C1 segment of cervical spinal cord (tissue), 14 donors: ENCODE measurements around the gene IGLL5.

Source experiments
- DNase-seq, 14 donors: peaks; one replicate each; lab custom pipeline; 2025; lab: John Stamatoyannopoulos, UW

IGLL5 gene

DNA sequence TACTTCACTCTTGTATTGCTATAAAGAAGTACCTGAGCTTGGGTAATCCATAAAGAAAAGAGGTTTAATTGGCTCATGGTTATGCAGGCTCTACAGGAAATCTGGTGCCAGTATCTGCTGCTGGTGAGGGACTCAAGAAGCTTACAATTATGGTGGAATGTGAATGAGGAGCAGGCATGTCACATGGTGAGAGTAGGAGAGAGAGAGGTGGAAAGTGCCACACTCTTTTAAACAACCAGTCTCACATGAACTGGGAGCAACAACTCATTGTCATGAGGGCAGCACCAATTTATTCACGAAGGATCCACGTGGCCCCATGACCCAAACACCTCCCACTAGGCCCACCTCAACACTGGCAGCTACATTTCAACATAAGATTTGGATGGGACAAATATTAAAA is 24.6 kb upstream of the IGLL5 start:
- no peak for DNase-seq

DNA sequence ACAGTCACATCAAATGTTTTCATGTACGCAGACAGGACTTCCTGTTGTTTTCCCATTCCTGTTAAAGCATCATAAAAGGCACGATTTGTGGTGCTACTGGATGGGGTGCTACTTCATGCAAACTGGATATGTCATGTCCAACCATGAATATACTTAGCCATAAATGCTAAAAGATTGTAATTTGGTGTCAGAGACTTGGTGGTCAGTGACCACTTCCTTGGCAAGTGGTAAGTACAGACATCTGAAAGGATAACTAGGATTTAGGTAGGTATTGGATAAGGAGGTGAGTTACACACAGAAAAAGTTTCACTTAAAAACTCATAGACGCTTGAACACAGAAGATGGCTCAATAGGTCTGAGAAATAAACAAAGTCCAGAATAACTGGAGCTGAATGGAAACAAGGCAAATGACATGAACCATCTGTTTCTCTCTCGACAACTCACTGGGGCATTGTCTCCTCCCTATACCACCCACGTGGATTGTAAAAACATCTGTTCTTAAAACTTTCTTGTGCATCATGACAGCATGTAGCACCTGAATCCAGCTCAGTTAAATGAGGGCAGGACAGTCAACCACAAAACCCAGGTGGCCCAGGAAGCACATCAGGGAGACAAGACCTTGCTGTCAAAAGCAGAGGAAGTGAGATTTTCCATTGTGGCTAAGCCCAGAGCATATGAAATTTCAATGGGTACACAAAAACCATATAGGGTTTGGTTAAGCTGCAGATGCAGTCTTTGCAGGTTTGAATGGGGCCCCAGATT is 22.1 kb upstream of the IGLL5 start:
- DNase-seq = no peak

DNA sequence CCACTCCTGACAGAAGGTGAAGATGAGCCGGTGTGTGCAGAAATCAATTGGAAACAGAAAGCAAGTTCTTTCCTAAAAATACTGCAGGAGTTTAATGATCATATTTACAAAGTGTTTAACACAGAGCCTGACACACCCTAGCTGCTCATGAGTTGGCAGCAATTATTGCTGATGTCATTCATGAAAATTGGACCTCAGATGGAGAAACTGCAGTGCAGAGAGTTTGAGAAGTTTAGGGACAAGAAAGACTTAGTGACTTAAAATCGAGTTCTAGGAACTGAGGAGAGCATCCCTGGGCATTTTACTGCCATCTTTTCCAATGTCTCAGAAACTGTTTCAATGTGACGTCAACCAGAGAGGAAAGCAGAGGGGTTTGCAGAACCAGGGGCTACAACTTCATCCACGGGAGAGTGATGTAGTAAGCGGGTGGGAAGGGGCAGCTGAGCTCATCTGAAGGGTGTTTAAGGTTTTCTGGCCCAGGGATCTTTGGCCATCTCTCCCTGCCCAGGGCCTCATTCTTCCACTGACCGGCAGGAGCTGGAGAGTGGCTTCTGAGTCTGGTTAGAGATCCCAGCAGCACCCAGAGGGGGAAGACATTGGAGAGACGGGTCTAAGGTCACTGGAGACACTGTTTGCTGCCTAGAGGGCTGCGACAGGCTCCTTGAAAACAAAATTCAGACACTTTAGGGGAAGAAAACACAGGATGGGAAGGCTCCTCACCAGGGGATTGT is 21.1 kb upstream of the IGLL5 start:
- DNase-seq = no peak

DNA sequence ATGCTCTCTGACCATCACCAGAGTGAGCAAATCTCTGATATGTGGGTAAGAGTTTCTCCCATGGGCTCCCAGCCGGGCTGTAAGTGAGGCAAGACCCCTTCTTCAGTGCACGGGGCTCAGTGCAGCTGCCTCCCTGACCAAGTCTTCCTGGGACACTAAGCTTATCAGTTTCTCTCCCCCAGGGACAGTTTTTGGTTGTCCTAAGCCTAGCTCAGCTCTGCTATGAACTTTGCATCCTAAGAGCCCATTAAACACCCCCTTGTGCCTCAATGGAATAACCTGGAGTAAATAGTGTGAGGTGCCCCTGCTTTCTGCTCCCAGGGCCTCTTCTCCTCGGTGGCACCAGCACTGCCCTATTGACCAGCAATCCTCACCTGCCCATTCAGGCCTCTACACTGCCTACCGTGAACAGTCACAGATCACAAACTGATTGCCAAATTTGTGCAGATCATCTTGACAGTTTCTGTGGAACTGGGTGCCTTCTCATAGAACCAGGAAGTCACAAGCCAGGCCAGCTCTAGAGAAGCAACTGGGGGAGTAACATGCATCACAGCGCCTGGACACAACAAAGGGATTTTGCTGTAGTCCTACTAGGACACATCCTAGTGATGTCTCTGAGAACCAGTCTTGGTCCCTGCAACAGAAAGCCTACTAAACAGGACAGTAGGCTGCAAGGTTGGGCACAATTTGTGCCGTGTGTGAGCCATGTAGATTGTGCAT is 19.5 kb upstream of the IGLL5 start:
- no peak for DNase-seq

DNA sequence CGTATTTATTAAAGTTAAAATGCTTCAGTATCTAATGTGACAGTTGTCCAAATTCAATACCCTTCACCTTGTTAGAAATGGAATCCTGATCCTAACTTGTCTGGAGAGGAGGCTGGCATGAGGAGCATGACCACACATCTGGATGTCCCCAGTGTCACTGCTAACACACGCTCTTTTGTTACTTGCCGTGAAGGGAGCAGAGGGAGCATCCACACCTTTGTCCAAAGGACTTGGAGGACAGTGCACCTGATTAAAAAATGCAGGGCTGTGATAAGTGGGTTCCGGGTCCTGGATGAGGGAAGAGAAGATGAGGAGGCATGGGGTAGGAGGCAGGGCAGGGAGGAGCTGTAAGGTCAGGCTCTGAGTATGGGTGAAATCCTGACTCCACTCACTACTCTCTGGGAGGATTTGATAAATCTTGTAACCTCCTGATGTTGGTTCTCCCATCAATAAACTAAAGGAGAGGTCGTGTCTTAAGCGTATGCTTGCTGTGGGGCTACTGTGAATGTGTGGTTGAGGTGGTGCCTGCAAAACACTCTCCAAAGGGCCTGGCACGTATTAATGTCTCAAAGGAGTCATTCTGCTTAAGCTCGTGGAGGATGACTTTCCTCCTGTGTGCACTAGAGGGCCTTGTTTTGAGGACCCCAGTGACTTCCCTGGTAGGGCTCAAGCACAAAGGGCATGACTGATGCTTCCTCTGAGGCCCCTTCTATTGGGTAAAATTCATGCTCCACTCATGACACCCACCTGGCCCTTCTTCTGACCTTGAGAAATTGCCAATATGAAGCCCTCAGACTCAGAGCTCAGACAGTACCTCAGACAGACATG is 16.8 kb upstream of the IGLL5 start:
- DNase-seq = no peak

DNA sequence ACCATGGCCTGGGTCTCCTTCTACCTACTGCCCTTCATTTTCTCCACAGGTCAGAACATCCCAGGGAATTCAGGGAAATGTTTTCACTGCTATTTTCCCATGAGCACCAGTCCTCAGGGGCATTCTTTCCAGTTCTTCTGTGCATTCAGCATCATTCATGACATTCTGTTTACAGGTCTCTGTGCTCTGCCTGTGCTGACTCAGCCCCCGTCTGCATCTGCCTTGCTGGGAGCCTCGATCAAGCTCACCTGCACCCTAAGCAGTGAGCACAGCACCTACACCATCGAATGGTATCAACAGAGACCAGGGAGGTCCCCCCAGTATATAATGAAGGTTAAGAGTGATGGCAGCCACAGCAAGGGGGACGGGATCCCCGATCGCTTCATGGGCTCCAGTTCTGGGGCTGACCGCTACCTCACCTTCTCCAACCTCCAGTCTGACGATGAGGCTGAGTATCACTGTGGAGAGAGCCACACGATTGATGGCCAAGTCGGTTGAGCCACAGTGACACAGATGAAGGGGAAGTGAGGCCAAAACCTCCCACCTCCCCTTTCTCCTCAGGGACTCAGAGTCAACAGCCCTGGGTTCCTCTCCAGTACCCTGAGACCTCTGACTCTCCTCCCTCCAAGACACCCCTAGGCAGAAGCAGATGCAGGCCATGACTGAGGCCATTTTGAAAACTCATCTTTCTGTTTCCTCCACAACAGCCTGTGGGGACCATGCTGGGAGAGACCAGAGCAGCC is 15.9 kb upstream of the IGLL5 start:
- no peak for DNase-seq

DNA sequence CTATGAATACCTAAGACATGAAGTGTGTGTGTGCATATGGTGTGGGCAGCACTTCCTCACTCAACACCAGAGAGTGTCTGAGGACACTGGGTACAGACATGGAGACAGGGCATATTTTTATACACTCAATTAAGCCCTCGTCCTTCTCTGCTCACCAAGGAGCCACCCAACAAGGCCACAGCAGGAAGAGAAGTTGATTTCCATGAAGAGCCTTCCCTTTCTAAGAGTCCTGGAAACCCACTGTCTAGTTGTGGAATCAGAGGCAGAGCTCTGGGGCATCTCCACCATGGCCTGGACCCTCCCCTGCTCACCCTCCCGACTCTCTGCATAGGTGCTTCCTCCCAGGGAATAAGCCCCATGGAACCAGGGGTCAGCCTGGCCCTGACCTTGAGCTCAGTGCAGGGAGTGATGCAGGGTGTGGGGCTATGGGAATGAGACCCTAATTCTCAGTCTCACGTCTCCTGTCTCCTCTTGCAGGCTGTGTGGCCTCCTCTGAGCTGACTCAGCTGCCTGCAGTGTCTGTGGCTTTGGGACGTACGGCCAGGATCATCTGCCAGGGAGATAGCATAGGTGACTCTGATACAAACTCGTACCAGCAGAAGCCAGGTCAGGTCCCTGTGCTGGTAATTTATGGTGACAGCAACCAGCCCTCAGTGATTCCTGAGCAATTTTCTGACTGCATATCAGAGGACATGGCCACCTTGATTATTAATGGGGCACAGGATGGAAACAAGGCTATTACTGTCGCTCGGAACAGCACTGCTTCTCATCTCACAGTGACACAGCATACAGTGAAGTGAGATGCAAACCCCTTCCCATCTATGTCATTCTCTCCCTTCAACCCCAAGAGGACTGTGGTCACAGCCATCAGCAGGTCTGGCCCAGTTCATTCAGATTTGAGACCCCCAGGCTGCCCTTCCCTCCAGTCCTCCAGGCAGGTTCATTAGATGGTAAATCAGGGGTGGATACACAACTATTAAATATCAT is 14.6 kb upstream of the IGLL5 start:
- no peak for DNase-seq

DNA sequence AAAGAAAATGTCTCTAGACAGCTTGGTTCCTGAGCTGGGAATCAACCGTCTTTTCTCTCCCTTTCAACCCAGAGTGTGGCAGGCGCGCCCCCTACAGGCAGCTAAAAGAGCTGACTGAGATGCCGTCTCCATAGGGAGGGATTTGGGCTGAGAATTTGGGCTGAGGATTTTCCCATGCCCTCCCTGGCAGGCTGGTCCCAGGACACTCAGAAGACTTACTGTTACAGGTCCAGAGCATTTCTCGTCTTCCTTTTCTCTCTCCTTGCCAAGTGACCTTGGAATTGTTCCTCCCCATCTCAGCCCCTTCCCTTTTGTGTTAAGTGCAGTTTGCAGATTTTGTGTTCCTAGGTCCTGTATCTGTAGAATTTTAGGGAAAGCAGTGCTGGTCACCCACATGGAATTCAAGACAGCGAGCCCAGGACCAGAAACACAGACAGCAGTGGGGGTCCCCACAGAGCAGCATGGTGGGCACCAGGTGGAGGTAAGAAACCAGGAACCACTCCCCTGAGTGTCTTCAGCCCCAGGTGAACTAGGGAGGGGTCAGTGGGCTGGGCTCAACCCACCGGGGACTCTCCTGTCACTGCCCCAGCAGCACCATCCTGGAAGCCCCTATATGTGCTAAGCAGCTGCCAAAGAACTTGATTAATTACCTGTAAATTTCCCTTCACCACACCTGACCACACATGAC is 9.9 kb upstream of the IGLL5 start:
- DNase-seq = peak in 3 of 14 donors; percentile 14 to 25 (median 23)

DNA sequence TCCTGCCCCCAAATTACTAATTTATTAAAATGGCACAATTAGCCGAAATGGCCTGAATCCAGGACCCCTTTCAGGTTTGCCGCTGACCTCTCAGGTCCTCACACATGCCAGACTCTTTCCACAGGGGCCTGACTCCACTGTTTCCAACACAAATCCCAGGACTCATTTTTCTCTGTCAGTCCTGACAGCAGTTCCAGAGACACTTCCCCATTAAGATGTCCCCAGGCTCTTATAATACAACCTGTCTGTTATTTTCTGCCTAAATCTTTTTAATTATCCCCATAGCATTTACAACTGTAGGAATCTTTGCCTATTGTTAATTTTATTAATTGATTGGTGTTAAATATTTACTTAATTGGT is 9.4 kb upstream of the IGLL5 start:
- DNase-seq = no peak

DNA sequence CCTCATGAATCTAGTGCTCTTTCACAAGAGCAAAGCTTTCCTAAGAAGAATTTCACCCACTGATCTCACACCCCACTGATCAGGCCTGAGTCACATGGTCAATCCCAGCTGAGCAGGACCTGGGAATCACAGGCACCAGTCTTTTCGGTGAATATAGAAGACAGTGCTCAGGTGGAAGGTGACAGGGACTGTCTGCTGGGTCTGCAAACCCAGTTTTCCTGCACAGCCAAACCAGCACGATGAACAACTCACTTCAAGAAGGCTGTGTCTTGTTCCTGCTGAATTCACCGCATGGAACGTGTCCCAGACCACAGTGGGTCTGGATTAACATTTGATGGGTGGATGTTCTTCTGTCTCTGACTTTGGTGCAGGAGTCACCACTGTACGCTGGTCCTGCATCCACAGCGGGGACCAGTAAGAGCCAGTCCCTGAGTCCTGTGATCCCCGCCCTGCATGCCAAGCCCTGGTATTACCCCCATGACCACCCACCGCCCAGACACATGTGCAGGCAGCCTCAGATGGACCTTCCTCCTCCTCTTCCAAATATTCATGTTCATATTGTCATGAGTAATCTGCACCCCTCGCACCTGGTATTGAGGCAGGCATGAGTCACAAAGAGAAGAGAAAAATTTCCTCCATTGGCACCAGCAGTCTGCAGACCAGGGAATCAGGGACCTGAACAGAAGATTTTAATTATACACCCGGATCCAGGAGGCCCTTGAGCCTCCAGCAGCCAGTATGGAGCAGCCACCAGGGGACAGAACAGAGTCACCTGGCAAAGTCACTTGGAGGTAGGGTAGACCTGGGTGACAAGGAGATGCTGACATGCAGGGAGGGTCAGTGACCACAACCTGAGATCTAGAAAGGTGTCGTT is 8.6 kb upstream of the IGLL5 start:
- DNase-seq = no peak

DNA sequence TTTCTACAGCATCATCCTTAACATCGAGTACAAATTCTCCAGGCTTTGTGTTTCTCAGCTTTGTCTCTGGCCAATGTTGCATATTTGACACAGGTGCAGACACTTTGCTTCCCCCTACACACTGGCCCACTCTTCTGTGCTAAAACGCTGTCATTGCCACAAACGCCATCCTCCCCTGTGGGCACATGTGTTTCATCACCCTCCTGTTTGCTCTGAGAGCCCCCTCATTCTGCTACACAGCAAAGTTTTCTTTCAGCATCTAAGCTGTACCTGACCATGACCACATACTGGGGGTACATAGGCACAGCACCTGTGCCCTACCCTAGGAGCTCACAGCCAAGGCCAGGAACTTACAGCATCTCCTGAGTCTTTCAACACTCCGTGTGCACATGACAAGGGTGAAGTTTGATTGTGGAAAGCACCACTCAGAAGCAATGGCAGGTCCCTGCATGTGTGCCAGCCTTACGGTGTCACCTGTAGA is 7.9 kb upstream of the IGLL5 start:
- no peak for DNase-seq

DNA sequence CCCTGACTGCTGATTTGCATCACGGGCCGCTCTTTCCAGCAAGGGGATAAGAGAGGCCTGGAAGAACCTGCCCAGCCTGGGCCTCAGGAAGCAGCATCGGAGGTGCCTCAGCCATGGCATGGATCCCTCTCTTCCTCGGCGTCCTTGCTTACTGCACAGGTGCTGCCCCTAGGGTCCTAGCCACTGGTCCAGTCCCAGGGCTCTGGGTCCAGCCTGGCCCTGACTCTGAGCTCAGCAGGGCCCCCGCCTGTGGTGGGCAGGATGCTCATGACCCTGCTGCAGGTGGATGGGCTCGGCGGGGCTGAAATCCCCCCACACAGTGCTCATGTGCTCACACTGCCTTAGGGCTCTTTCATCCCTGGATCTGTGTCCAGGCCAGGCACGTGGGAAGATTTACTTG is 7.0 kb upstream of the IGLL5 start:
- DNase-seq = no peak

DNA sequence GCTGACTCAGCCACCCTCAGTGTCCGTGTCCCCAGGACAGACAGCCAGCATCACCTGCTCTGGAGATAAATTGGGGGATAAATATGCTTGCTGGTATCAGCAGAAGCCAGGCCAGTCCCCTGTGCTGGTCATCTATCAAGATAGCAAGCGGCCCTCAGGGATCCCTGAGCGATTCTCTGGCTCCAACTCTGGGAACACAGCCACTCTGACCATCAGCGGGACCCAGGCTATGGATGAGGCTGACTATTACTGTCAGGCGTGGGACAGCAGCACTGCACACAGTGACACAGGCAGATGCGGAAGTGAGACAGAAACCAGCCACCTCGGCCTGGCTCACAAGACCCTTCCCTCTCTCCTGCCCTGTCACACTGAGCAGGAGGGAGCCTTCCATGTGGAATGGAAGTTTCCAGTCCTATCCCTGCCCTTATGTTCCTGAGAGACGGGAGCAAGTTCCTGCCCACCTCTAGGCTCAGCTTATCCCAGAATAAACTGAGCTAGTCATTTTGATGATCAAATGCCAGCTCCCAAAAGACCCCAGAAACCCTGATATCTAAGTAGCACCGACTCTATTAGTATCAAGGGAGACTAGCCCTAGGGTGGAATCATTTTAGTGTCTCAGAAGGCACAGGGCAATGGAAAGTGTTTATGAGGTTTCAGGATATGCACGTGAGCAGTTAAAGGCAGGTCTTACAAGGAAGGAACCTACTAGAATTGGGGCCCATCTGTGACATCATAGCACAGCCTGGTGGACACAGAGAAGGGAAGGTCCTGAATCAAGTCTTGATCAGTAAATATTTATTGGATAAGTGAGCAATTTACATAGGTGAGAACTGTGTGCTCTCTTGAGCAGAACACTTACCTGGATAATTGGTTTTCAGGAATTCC is 6.3 kb upstream of the IGLL5 start:
- DNase-seq = no peak

DNA sequence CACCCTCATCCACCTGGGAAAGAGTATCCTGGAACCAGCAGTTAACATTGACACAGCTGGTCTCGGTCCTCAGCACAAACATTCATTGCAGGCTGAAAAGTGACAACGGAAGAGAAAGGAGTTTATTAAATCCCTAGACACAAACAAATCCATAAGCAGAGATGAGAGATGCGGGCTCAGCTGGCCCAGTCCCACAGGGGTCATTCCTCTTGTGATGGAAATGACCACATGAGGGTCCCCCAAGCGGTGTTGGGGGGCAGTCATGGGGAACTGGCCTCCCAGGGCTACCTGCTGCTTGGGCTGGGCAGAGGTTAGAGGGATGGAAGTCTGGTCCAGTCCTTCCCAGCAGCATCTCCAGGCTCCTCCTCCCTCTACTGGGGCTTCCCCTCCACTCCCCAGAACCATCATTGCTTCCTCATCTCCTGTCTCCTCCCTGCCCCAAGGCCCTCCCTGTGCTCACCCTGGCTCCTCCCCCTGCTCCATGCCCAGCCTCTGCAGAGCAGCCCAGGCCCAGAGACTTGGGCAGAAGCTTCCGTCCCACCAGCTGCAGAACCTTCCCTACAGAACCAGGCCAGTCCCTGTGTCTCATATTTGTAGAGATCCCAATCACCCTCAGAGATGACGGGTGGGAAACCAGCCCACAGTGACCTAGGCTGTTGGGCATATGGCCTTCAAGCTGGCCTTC is 5.4 kb upstream of the IGLL5 start:
- no peak for DNase-seq

DNA sequence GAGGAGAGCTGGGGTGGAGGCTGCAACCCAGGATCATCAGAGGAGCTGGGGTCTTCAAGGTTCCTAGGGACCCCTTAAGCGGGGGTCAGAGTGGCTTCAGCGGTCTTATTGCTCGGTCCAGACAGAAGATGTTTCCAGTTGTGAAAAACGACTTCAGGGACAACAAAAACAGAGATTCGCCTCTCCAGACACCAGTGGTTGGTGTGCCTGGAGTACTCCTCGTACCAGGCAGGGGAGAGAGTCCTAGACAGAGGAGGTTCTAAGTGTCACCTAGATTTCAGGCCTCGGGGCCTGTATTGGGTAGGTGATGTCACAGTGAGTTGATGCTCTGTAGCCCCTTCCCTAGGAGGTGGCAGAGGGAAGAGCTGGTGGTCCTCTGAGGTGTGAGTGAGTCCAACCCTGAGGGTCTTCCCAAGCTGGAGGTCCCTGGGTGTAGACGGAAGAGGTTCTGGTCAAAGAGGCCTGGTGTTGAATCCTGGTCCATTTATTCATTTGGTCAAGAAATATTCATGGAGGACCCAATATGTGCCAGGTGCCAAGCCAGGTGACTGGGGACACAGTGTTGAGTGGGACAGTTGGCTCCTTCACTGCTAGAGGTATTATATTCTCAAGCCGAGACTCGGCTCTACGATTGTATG is 4.4 kb upstream of the IGLL5 start:
- DNase-seq = no peak
